GM18499 (cell line): ENCODE measurements around the gene C1orf226.
"Not testable (repeated sequence)": the region's sequence is repeated elsewhere in the genome, so short reads cannot be mapped to it uniquely, and the experiment has no call there.

Experiments used
- ATAC-seq: cut with Tn5 transposase; IDR thresholded peaks from one replicate; pipeline ENCODE4 v1.9.1; 2021; ENCODE audit warnings: moderate number of reproducible peaks; ENCODE audit not compliant: insufficient read depth, unreplicated experiment

C1orf226 gene, protein sequence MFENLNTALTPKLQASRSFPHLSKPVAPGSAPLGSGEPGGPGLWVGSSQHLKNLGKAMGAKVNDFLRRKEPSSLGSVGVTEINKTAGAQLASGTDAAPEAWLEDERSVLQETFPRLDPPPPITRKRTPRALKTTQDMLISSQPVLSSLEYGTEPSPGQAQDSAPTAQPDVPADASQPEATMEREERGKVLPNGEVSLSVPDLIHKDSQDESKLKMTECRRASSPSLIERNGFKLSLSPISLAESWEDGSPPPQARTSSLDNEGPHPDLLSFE

DNA sequence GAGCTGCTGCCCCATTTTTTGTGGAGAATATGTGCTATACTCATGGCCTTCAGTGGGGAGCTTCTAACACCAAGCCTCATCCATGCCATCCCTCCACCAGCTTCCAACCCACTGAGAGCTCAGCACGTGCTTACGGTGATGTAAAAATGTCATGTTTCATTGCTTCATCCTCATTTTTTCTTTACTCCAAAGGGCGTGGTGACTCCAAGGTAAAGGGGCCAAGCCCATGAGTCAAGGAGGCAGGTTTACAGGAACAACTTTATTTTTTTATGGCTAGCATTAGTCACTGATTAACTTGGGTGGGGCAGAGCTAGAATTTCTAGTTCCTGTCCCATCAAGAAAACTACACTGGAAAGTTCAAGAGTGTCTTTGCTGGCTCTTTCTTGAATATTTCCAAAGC is at the start of gene C1orf226:
TSS of gene C1orf226 (plus strand) at position 346 of the 400 bp plus-strand sequence. CDS start 174 bp downstream, outside the sequence.
- no peak for ATAC-seq

DNA sequence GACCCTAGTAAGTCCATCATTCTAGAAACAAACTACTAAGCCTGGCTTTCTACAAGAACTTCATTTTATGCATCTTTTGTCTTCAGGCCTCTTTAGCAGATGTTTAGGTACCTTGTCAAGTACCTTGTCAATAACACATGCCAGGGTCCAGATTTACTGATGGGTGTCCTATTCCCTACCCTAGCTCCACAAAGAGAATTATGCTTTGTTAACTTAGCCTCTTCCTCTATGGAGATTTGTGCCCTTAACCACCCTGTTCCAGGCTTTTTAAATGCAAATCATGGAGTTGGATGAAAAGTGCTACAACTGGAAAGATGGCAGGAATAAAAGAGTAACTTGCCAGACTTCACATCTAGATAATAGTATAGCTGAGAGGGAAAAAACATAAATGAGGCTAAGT is 47.5 kb upstream of the C1orf226 start:
- ATAC-seq = no peak

DNA sequence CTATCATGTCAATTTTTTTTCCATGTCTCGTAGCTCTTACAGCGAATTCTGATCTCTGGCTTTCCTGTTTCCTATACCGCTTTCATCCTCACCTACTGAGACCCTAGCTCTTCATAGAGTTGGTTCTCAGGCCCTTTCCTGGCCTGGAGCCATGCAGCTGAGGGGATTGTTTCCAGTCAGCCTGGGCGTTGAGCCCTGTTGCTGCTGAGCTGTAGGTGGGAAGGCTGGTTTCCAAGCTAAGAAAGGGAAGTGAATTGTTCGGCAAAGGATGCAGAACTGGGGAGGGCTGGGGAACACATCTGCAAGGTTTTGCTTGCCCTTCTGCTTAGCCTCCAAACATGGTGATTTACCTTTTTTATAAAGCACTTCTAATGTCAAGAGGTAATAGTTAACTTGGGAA is 46.4 kb upstream of the C1orf226 start:
- no peak for ATAC-seq

DNA sequence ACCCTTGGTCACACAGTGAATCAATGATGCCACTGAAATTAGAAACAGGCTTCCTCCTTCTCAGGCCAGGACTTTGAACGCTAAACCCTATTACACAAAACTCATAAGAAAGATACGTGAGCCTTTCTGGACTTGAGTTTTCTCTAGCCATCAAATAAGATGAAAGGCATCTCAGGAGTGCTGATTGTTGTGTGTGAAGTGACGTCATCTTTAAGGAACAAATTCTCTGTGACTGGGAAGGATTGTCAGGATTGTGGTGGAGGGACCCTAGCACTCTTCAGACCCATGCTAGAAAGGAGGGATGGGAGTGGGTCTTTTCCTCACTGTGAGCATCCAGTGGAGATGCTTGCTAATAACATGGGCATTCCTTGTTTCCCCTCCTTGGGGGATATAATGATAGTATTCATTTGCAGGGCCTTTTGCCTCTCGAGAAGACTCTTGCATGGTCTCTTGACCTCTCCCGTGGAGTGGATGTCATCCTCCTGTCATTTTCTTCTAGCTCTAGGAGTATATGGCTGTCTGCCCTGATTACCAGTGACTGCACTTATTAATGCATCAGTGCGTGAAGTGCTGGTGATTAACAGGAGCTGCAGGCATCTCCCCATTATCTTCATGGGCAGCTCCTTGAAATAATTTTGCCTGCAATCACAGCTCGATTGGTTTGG is 44.8 kb upstream of the C1orf226 start:
- ATAC-seq = no peak

DNA sequence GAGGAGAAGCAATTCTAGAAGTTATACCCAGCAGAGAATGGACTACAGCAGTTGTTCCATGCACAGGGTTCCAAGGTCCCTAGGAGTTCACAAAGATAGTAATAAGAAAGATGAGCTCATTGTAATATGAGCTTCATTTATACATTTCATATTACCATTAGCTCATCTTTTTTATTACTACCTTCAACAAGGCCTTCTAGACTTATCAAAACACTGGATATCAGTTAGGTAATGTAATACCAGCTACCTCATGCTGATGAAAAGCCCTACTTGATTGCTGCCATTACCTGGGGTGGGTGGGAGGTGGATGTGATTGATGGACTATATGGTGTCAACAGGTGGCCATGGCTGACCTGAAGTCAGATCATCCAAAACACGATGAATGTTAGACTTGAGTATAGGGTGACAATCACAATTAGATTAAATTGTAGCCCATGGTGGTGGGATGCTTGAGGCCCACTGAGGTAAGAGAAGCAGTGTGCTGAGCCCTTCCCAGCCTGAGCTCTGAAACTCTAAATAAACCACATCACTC is 39.0 kb upstream of the C1orf226 start:
- no peak for ATAC-seq

DNA sequence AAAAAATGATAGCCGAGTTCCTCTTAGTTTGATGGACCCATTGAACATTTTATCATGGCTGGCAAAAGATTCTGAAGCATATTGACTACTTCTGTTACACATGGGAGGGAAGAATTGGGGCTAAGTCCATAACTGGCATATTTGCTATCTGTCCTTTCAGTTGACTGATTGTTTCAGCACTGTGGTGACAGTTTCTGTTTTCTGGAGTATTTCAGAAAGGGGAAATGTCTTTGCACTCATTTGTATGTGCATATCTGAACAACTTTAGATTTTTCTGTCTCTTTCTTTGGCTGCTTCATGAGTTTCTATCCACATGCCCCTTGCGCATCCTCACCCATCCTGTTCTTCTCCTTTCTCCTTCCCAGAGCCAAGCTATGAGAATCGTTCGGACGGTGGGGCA is 38.1 kb upstream of the C1orf226 start:
- no peak for ATAC-seq

DNA sequence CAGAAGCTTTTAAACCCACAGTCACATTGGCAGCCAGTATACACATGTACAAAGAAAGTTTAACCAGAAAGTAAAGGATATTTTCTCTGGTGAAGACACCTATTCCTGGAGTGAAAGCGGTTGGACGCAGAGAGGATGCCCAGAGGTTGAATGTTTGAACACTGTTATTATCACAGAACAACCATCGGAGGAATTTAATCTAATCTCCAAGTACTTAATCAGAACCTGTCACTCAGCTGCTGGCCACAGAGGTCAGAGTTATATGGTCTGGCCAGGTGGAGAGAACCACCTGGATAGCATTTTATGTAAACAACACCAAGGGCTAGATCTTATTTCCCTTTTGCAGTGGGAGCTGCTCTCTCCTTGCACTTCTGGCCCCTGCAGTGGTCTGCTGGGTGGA is 34.2 kb upstream of the C1orf226 start:
- ATAC-seq = no peak

DNA sequence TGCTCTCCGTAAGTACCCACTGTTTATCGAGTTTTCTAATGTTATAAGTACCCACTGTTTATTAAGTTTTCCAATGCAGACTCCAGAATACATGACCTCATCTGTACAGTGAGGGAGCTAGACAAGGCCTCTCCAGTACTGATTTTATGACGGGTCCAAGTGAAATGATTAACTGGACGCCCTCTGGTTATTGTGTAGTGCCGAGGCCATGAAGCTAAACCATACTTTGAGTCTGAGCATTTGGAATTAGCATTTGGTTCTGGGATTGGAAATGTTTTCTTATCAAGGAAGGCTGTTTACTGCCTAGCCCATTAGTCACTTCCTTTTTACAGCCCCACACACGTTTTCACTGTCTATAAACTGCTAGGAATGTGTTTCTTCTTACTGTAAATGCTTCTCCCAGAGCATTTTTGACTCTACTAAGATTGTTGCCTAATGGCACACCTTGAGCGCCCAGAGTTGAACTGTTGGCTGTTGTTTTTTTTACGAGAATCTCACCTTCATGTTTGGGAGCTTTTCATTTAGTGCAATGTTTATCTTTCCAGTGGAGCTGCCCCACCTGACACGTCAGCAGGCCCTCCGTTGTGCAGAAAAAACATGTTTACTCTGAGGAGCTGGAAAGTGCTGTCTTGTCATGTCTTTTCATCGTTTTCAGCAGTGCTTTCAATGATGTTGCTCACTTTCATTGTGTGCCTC is 31.7 kb upstream of the C1orf226 start:
- ATAC-seq = no peak

DNA sequence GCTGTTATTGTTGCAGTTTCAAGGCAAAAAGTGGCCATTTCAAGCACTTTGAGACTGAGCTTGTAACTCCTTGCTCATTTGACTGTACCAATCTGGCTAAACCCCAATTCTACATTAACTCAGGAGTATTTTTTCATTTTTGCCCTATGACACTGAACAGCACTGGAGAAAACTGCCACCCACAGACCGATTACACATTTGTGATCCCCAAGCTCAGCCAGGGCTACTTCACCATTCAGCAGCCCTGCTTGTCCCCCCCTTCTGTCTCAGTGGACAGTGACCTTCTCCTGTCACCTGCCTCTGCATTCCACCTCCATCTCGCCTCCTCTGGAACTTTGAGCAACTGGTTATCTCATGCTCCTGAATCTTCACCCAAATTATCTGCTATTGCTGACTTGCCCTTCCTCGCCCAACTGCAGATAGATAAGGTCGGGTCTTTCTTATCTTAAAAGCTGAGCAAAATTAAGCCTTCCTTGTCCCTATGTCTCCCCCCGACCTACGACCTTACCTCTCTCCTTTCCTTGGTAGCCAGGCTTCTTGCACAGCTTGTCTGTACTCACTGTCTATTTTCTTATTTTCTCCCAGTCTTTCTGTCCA is 30.2 kb upstream of the C1orf226 start:
- no peak for ATAC-seq

DNA sequence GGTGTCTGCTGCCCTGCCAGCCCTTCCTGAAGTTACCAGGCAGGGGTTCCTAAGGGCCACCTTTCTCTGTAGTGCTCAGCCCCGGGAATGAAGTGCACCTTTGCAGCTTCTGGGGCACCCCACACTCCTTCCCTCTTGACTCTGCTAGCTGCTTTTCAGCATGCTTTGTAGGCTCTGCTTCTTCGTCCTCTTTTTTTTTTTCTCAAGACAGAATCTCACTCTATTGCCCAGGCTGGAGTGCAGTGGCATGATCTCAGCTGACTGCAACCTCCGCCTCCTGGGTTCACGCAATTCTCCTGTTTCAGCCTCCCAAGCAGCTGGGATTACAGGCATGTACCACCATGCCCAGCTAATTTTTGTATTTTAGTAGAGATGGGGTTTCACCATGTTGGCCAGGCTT is 29.7 kb upstream of the C1orf226 start:
- not testable (repeated sequence) for ATAC-seq

DNA sequence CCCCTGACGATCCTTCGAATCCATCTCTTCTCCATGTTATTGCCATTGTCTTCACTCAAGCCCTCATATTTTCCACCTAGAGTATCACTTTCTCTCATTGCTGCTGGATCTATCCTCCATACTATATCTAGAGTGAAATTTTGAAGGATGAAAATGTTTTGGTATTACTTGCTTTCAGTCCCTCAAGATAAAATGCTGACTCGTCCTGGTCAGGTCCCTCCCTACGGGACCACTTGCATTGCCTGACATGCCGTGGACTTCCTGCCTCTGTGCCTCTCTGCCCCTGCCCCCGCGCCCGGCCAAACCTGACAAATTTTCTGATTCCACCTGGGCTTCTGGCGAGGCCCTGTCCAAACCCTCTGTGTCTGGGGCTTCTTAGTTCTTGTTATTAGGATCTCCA is 28.4 kb upstream of the C1orf226 start:
- no peak for ATAC-seq

DNA sequence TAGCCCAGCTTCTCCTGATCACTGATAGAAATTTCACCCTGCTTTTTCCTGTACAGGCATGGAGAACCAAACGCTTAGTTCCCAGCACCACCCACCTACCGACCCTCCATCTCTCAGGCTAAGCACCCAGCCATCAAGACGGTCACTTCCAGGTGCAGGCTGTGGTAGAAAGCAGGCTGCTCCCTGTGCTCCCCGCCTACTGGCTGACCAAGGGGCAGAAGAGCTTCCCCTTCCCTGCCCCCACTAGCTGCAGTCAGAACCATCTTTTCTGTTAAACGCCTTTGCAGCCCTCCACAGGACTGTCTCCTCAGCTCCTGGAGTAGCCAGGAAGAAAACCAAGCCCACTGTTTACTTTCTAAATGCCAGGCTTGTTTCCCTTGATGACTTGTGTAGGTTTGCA is 27.8 kb upstream of the C1orf226 start:
- no peak for ATAC-seq

DNA sequence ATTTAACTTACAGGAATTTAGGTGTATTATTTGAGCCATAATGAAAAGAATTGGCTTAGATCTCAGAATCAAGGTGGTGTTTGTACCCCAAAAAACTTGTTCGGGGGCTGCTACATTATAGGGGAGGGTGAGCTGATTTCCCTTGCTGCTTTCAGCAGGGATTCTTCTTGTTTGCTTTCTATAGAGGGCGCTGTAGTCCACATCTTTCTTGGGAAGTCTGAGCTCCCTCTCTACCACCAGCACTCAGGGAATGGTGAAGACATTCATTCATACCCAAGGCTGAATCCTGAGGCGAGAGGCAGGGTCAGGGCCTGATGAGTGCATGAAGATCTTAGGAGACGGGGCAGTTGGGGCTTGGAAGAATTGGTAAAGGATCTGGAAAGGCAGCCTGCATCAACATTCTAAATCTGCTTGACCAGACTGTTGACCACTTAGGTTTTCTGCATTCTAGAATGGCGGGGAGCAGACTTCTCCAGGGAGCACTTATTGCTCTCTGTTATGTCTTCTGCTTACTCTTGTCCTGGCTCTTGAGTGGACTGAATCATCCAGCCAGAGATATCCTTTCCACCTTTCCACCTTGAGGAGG is 23.8 kb upstream of the C1orf226 start:
- ATAC-seq = no peak

DNA sequence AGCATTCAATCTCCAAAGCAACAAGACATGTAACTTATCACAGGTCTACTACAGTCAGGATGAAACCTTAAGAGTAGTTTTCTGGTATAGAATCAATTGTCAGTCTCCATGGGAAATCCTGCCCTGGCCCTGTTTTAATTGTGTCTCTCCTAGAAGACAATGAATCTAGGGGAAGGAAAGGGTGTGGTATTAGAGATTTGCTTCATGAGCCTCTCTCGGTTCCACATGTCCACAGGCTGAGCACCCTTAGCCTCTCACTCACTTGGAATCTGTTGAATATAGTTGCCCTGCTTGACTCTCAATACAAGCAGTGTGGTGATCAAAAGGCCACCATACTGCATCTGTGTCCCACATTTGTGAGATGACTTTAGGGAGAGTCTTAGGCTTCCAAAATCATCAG is 22.6 kb upstream of the C1orf226 start:
- no peak for ATAC-seq

DNA sequence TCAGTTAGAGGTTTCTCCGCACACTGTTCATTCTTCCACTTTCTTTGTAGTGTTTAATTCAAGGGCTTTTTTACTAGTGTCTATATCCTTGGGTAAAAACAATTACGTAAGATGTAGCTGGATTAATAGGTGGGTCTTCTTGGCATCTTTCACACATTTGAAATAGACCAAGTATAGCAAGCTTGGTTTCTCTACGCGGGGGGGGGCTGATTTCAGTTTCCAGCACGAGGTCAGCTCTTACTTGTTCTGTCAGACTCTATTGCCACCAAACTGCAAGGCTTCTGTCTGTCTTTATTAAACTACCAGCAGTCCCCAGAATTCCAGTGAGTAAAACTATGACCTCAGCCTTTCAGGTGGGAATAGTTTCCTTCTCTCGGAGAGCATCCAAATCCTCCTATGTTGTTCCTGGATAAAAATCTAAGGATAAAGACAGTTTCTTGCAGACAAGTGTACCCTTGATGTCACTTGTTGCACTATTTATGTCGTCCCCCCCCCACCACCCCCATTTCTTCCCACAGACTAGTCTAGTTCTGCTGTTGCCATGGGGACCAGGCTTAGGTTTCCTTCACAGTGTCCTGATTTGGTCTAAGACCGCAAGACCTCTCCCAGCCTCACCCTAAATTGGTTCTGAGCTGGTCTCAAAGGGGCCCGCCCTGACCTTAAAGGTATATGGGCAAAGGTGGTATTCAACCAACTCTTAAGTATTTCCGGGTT is 21.8 kb upstream of the C1orf226 start:
- no peak for ATAC-seq

DNA sequence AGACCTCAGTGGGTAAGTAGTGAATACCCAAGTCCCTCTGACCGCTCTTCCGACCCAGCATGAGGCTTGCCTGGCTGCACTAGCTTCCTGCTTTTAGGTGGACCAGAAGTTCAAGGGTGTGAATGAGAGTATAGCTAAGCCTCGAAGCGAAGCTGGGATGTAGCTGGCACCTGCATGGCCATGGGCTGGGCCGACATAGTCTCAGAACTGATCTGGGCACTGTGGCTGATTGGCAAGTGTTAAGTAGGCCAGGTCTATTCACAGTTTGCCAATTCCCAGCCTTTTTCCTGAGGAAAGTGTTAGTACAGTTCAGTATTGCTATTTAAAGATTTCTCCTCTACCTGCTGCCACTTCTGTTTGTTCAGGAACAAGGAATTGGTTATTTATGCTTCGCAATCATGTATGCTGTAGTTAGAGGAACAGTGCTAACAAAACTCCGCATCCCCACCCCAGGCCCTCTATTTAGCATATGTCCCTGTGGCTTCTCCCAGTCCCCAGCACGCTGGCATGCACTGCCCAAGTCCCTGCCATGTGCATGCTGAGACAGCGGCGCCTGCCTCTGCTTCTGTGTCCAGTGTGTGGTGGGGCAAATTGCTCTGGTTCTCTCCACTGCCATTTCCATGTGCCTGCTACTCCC is 21.2 kb upstream of the C1orf226 start:
- ATAC-seq = no peak

DNA sequence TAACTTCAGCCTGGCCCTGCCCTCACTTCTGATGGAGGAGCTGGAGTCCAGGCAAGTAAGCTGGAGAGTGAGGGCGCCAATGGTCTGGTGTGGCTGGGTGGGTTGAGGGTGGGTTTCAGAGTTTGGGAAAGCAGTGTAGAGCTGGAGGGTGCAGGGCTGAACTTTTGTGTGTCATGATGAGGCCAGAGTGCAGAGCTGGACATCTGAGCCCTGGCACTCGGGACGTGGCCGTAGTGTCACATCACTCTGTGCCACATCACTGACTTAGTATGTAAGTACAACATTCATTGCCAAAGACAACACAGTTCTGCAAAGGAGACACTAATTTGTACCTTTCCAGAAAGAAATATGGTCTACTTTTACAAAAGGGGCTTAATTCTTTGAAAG is 20.7 kb upstream of the C1orf226 start:
- no peak for ATAC-seq

DNA sequence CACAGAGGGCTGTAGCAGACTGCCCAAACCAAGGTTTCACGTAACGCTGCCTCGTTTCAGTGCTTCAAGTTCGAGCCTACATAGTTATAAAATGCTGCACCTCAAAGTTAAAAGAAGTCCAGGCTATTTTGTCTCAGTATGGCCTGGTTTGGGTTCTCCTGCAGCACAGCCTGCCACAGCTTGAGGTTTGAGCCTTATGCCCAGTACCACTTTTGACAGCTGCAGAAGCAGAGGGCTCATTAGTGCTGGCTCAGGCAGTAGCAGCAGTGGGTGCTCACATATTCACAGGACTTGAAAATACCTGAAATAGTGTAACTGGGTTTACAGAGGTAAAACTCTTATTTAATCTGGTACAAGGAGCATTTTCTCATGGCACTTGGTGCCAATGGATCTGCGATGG is 20.2 kb upstream of the C1orf226 start:
- no peak for ATAC-seq

DNA sequence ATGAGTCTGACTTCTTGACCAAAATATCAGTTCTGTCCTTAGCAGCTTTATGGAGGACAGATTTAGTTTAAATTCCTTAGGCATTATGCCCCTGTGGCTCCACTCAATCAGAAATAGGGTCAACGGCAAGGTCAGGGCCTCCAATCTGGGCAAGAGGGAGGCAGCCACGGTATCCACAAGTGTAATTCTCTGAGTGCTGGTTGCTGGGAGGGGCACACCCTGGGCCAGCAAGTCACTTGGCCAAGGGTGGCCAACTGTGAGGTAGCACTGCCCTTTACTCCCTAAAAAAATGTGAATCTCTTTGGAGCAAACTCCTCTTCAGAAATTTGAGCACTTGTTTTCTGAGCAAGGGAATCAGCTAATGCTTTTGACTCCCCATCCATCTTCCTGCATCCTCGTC is 17.7 kb upstream of the C1orf226 start:
- no peak for ATAC-seq

DNA sequence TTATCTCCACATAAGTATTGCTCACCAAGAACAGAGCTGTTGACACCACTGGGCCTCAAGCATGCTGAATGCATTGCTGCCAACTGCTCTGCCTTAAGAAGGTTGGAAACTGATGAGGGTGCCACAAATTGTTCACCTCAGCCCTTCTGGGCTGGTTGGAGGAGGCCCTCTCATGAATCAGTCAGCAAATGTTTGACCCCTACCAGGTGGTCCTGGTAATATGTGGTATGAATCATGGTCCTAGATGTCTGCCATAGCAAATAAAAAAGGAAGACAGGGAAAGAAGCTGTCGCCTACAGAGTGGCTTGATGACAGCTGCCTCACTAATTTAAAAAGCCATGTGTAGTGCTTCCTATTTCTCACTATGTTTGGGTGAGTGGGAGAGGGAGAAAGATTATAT is 17.0 kb upstream of the C1orf226 start:
- no peak for ATAC-seq
